ENCODE measurements around the gene ZNF85. TPM values are rescaled to one million over a fixed set of nuclear protein-coding genes. Genes with fewer than 3 reads are reported as not detected.
"Not testable (repeated sequence)": the region's sequence is repeated elsewhere in the genome, so short reads cannot be mapped to it uniquely, and the experiment has no call there.

ZNF85 gene
- total RNA-seq = 10.5 and 13.4 TPM in 2 replicates

GRCh38 chr19:20923077-20923871, at the start of gene ZNF85:
Gene ZNF85 (plus strand): TSS chr19:20923251. CDS start chr19:20923401, 150 bp downstream.
- intact Hi-C loops (cut with micrococcal nuclease) = loop anchor here (1.0 to 5.0 kb wide), 4 partner anchors 74 to 159 kb away; partner anchors contain the start of genes ZNF430, ZNF66 and ZNF714

GRCh38 chr19:20879501-20879900, 43.5 kb upstream of the ZNF85 start:
- intact Hi-C loops (cut with micrococcal nuclease) = no loop called here

DNA sequence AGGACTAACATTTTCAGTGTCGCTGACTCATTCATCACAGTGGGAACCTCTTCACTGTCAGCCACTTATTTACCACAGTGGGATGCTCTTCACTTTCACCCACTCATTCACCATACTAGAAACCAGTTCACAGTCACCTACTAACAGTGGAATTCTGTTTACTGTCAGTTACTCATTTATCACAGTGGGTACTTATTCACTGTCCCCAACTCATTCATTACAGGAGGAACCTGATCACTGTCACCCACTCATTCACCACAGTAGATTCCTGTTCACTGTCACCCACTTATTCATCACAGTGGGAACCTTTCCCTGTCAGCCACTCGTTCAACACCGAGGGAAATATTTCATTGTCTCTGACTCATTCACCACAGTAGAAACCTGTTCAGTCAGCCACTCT, 10.1 kb upstream of the ZNF85 start:
- intact Hi-C loops (cut with micrococcal nuclease) = no loop called here

DNA sequence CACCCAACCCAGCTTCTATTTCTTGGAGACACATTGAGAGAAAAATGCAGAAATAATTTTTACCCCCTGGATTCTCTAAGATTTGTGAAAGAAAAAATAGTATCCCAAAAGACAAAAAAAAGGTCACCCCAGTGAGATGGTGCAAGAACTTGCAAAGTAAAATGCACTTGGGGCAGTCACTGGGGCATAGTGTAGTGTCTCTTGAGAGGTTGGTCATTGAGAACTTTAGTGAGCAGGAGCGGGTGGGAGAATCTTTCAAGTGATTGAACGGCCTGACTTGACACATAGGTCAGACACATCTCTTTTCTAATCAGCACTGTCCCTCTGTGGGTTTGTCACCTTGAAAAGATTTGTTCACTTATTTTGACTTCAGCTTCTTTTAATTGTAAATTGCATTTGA, 2.4 kb downstream of the ZNF85 start:
- intact Hi-C loops (cut with micrococcal nuclease) = no loop called here

DNA sequence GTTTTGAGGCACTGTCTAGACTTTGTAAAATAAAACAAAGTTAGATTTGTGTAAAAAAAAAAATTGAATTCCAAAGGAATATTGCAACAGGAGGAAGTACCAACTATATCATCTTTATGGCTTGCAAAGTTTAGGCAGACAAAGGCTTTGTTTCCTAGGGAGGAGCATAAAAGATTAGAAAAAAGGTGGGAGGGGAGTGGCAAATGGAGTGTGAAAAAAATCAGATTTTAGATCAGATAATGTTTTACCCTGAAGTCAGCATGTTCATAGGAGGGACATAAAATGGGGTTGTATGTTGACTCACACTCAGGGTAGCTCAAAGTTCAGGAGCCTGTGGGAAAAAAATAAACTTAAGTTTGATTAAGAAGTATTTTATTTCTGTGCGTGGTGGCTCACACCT, 3.7 kb downstream of the ZNF85 start:
- intact Hi-C loops (cut with micrococcal nuclease) = no loop called here

DNA sequence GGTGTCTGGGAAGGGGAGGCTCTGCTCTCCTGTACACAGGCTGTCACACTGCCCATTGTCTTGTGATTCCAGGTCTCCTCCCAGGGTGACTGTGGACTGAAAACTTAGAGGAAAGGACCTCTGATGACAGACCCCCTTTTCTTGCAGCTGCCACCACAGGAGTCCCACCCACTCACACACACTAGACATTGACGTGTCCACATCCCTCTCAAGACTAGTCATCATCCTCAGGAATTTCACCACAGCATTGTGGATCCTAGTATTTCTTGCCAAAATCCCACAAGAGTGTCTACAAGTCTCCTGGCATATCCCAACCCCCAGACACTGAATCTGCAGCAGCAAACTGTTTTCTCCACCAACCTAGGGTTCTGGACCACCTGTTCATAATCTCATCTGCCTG, 5.3 kb downstream of the ZNF85 start:
- intact Hi-C loops (cut with micrococcal nuclease) = no loop called here

GRCh38 chr19:20936322-20936947, 13.4 kb downstream of the ZNF85 start:
- intact Hi-C loops (cut with micrococcal nuclease) = not testable (repeated sequence)

DNA sequence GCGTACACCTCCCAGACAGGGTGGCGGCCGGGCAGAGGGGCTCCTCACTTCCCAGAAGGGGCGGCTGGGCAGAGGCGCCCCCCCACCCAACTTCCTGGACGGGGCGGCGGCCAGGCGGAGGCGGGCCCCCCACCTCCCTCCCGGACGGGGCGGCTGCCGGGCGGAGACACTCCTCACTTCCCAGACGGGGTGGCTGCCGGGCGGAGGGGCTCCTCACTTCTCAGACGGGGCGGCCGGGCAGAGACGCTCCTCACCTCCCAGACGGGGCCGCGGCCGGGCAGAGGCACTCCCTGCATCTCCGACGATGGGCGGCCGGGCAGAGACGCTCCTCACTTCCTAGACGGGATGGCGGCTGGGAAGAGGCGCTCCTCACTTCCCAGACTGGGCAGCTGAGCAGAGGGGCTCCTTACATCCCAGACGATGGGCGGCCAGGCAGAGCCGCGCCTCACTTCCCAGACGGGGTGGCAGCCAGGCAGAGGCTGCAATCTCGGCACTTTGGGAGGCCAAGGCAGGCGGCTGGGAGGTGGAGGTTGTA, 29.6 kb downstream of the ZNF85 start:
- intact Hi-C loops (cut with micrococcal nuclease) = not testable (repeated sequence)

GRCh38 chr19:20964798-20965197, 41.7 kb downstream of the ZNF85 start:
- intact Hi-C loops (cut with micrococcal nuclease) = no loop called here

DNA sequence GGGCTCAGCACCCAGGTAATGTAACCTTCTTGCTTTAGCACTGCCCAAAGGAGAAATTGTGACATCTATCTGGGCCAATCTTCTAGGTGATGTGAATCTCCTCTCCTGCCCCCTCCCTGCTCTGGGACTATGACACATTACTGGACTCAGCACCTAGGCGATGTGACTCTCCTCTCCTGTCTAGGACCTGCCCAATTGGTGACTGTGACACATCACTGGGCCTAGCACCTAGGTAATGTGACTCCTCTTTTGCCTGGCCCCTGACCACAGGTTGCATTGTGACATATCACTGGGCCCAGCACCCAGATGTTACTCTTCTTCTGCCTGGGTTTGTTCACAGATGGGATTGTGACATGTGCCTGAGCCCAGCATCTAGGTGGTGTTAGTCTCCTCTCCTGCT, 45.0 kb downstream of the ZNF85 start:
- intact Hi-C loops (cut with micrococcal nuclease) = no loop called here

DNA sequence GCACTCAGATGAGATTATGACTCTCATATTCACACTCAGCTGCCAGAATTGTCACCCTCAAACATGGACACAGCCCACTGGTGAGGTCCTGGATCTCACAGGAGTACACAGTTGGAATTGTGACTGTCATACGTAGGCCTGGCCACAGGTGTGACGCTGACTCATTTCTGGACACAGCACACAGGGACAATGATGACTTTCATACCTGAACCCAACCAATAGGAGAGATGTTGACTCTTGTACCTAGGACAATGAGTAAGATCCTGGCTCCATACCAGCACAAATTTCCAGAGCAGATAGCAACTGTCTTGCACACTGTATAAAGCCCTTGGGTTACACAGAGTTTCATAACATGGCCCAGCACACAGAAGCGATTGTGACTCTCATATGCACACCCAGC, 46.4 kb downstream of the ZNF85 start:
- intact Hi-C loops (cut with micrococcal nuclease) = no loop called here

- intact Hi-C loops (cut with micrococcal nuclease) = no loop called here
Measured at GRCh38 chr19:20969898-20970297, 46.8 kb downstream of the ZNF85 start.

GRCh38 chr19:20992788-20993187, 69.7 kb downstream of the ZNF85 start:
- intact Hi-C loops (cut with micrococcal nuclease) = not testable (repeated sequence)

GRCh38 chr19:20999731-21000352, 76.8 kb downstream of the ZNF85 start:
- intact Hi-C loops (cut with micrococcal nuclease) = loop anchor here (1.0 to 5.0 kb wide), 3 partner anchors 20 to 82 kb away; partner anchors contain the start of genes ZNF430, ZNF714 and ZNF85

Other genes starting within 250 kb of the ZNF85 start
- 12.1 and 14.0 TPM in 2 replicates for gene ZNF66, start 146.9 kb upstream of the ZNF85 start, total RNA-seq
- gene ZNF430, start 97.4 kb downstream of the ZNF85 start, total RNA-seq = 22.4 and 23.7 TPM in 2 replicates
- gene ZNF714, start 159.0 kb downstream of the ZNF85 start, total RNA-seq = 27.2 and 29.6 TPM in 2 replicates
- 21.5 and 23.5 TPM in 2 replicates for gene ZNF431, start 218.8 kb downstream of the ZNF85 start, total RNA-seq